ENCODE measurements around the gene UBAC2.

DNA sequence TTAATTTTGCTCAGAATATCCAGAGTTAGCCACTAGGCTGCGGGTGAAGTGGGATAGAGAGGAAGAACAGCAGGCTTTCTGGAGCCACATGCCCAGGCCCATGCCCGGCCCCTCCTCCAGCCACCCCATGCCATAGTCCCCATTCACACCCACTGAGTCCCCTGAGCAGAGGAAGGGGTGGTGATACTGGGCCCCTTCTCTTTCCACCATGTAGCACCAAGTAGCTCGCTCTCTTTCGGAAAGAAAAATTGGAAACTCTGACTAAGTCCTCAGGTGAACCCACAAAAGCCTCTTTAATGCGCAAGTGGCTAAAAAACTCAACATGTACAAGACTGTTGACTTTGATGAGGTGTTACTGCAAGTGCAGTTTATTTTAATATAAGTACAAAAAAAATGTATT, 183.3 kb downstream of the UBAC2 start:
- TF ChIP-seq, protein P1, sequence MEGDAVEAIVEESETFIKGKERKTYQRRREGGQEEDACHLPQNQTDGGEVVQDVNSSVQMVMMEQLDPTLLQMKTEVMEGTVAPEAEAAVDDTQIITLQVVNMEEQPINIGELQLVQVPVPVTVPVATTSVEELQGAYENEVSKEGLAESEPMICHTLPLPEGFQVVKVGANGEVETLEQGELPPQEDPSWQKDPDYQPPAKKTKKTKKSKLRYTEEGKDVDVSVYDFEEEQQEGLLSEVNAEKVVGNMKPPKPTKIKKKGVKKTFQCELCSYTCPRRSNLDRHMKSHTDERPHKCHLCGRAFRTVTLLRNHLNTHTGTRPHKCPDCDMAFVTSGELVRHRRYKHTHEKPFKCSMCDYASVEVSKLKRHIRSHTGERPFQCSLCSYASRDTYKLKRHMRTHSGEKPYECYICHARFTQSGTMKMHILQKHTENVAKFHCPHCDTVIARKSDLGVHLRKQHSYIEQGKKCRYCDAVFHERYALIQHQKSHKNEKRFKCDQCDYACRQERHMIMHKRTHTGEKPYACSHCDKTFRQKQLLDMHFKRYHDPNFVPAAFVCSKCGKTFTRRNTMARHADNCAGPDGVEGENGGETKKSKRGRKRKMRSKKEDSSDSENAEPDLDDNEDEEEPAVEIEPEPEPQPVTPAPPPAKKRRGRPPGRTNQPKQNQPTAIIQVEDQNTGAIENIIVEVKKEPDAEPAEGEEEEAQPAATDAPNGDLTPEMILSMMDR (IDR thresholded peaks at IDR 0.05) = no peak
- TF ChIP-seq POLR2A (IDR thresholded peaks at IDR 0.05) (no peak), EP300 (IDR thresholded peaks at IDR 0.05) (no peak)

Data from tibial nerve (tissue), 4 donors.